Activated CD8-positive, alpha-beta memory T cell treated with anti-CD3 and anti-CD28 coated beads, Interleukin-2, amount 10 ng/mL, durations not matched to agents 7 days and 5 days (primary cell): Measurements from ENCODE around the gene MUS81. TPM values are rescaled to one million over a fixed set of nuclear protein-coding genes. Genes with fewer than 3 reads are reported as not detected.
"Not testable (repeated sequence)": the region's sequence is repeated elsewhere in the genome, so short reads cannot be mapped to it uniquely, and the experiment has no call there.

Experiments
- ATAC-seq: fragments of 150-1000 bp; cut with Tn5 transposase; one replicate; pipeline ENCODE4 v1.10.0; 2021; ENCODE audit warnings: moderate library complexity
- CTCF ChIA-PET: fragments of 350-600 bp; sonication (Branson Sonifier 250); formaldehyde crosslinking; loops from one replicate; lab custom pipeline; 2021; ENCODE audit warnings: antibody characterized with exemption; lab: Charles Lee
- DNase-seq: peaks from one replicate; pipeline ENCODE4 v3.0.0-alpha.2; 2020
- H3K27ac Mint-ChIP-seq: one replicate; pipeline ENCODE4 v1.8.0; 2021; ENCODE audit warnings: mild to moderate bottlenecking, mixed read lengths
- H3K27me3 Mint-ChIP-seq: one replicate; pipeline ENCODE4 v1.8.0; 2021; ENCODE audit warnings: mixed read lengths
- H3K36me3 Mint-ChIP-seq: one replicate; pipeline ENCODE4 v1.8.0; 2021; ENCODE audit warnings: mild to moderate bottlenecking, mixed read lengths
- H3K4me1 Mint-ChIP-seq: one replicate; pipeline ENCODE4 v1.8.0; 2021; ENCODE audit warnings: mixed read lengths
- H3K4me3 Mint-ChIP-seq: one replicate; pipeline ENCODE4 v1.8.0; 2021; ENCODE audit warnings: mild to moderate bottlenecking, moderate library complexity, mixed read lengths
- H3K9me3 Mint-ChIP-seq: one replicate; pipeline ENCODE4 v1.8.0; 2022; ENCODE audit warnings: low read depth, mixed read lengths
- total RNA-seq, 2 experiments: library from RNA; stranded (reverse); gene quantifications; one replicate each; pipeline ENCODE4 v1.2.3, GENCODE V29; 2021

MUS81 gene
- total RNA-seq, 2 experiments from 2014 or later: 106 to 125 TPM

- H3K4me1 Mint-ChIP-seq: peaks cover 61% of the 10 kb centered on the region
- peak overlapping the region; percentile 95 for H3K27ac Mint-ChIP-seq
- CTCF ChIA-PET: interaction anchor here (1.1 to 26.4 kb wide), 12 partner anchors 11 to 234 kb away, joined by 3 to 710 read pairs (median 24); partner anchors contain the start of genes AP5B1, CFL1, CTSW and EFEMP2
- H3K4me3 Mint-ChIP-seq: peak overlapping the region; percentile 96
- no peaks in the 10 kb centered on the region for H3K9me3 Mint-ChIP-seq
- ATAC-seq: no peak
- peaks cover 14% of the 10 kb centered on the region for H3K36me3 Mint-ChIP-seq
- no peaks in the 10 kb centered on the region for H3K27me3 Mint-ChIP-seq
- no peak for DNase-seq
These were observed 26.8 kb downstream of the MUS81 start for GRCh38 chr11:65886826-65887722.

GRCh38 chr11:65887723-65888162 lies 27.5 kb downstream of the MUS81 start:
- peaks cover 63% of the 10 kb centered on the region for H3K4me1 Mint-ChIP-seq
- no peak for DNase-seq
- no peak for ATAC-seq
- peak overlapping the region; percentile 96 for H3K4me3 Mint-ChIP-seq
- H3K36me3 Mint-ChIP-seq: peaks cover 16% of the 10 kb centered on the region
- no peaks in the 10 kb centered on the region for H3K27me3 Mint-ChIP-seq
- H3K27ac Mint-ChIP-seq: peak overlapping the region; percentile 95
- CTCF ChIA-PET: interaction anchor here (0.9 to 26.4 kb wide), 30 partner anchors 10 to 235 kb away, joined by 3 to 710 read pairs (median 7); partner anchors contain the start of genes AP5B1, BANF1, CFL1 and CTSW
- no peaks in the 10 kb centered on the region for H3K9me3 Mint-ChIP-seq

- Mint-ChIP-seq H3K27ac (peak within 1 kb of the TSS; percentile 95), H3K27me3 (no peaks in the 10 kb centered on the region), H3K9me3 (no peaks in the 10 kb centered on the region), H3K4me3 (peak within 1 kb of the TSS; percentile 96), H3K4me1 (peaks cover 68% of the 10 kb centered on the region), H3K36me3 (peaks cover 16% of the 10 kb centered on the region)
- DNase-seq (peak; percentile 98), ATAC-seq (peak; percentile 63)
- CTCF ChIA-PET: interaction anchor here (0.6 to 26.4 kb wide), 35 partner anchors 10 to 236 kb away, joined by 3 to 710 read pairs (median 6); partner anchors contain the start of genes AP5B1, BANF1, CFL1 and CTSW
These were observed 28.1 kb downstream of the MUS81 start, which contains the start of gene FIBP for GRCh38 chr11:65888163-65888814. FIBP (minus strand) TSS chr11:65888471; CDS start chr11:65888418, 53 bp downstream.

- Mint-ChIP-seq H3K4me3 (peak within 1 kb of the TSS; percentile 96), H3K36me3 (peaks cover 7% of the 10 kb centered on the region)
- CTCF ChIA-PET: interaction anchor here (0.9 to 26.4 kb wide), 25 partner anchors 7 to 1031 kb away, joined by 3 to 710 read pairs (median 7); partner anchors contain the start of genes AP5B1, BANF1, CFL1 and CTSW
These were observed 30.3 kb downstream of the MUS81 start, which contains the start of gene CCDC85B for GRCh38 chr11:65890324-65891218. CCDC85B (plus strand) TSS chr11:65890673; CDS start chr11:65890784, 111 bp downstream.

GRCh38 chr11:65891219-65892136 lies 31.2 kb downstream of the MUS81 start:
- Mint-ChIP-seq H3K4me1 (peaks cover 69% of the 10 kb centered on the region), H3K36me3 (peaks cover 5% of the 10 kb centered on the region)
- peak; percentile 67 for DNase-seq

More at GRCh38 chr11:65890324-65891218, 30.3 kb downstream of the MUS81 start, which contains the start of gene CCDC85B:
- Mint-ChIP-seq H3K27me3 (no peaks in the 10 kb centered on the region), H3K9me3 (no peaks in the 10 kb centered on the region), H3K4me1 (peaks cover 64% of the 10 kb centered on the region), H3K27ac (peak within 1 kb of the TSS; percentile 95)
- ATAC-seq: peak; percentile 73
- peak; percentile 99 for DNase-seq

GRCh38 chr11:65892137-65892540 lies 31.9 kb downstream of the MUS81 start:
- CTCF ChIA-PET: interaction anchor here (0.7 to 26.4 kb wide), 10 partner anchors 4 to 96 kb away, joined by 3 to 710 read pairs (median 9); partner anchors contain the start of genes CCDC85B, CFL1, CTSW and EFEMP2
- not testable (repeated sequence) for H3K36me3 Mint-ChIP-seq, ATAC-seq, H3K9me3 Mint-ChIP-seq, H3K27me3 Mint-ChIP-seq
- Mint-ChIP-seq H3K27ac (peak overlapping the region; percentile 81), H3K4me1 (peaks cover 69% of the 10 kb centered on the region), H3K4me3 (peak overlapping the region; percentile 96)
- peak; percentile 67 for DNase-seq

More at GRCh38 chr11:65891219-65892136, 31.2 kb downstream of the MUS81 start:
- Mint-ChIP-seq H3K27ac (peak overlapping the region; percentile 81), H3K4me3 (peak overlapping the region; percentile 96), H3K9me3 (no peaks in the 10 kb centered on the region), H3K27me3 (no peaks in the 10 kb centered on the region)
- no peak for ATAC-seq
- CTCF ChIA-PET: interaction anchor here (0.7 to 26.4 kb wide), 24 partner anchors 4 to 276 kb away, joined by 3 to 710 read pairs (median 6); partner anchors contain the start of genes AP5B1, BANF1, CCDC85B and CFL1

- DNase-seq (peak; percentile 45), ATAC-seq (no peak)
These were observed 32.6 kb downstream of the MUS81 start for GRCh38 chr11:65892661-65893317.

GRCh38 chr11:65894034-65894591 lies 33.9 kb downstream of the MUS81 start:
- CTCF ChIA-PET: interaction anchor here (0.6 to 26.4 kb wide), 10 partner anchors 6 to 399 kb away, joined by 3 to 710 read pairs (median 4); partner anchors contain the start of genes C11orf68, CCDC85B, CFL1 and CTSW
- H3K9me3 Mint-ChIP-seq: no peaks in the 10 kb centered on the region
- DNase-seq (peak; percentile 77), ATAC-seq (peak; percentile 14)
- H3K27ac Mint-ChIP-seq: peak overlapping the region; percentile 81
- no peaks in the 10 kb centered on the region for H3K27me3 Mint-ChIP-seq
- peaks cover 64% of the 10 kb centered on the region for H3K4me1 Mint-ChIP-seq
- peak overlapping the region; percentile 96 for H3K4me3 Mint-ChIP-seq
- H3K36me3 Mint-ChIP-seq: peaks cover 5% of the 10 kb centered on the region

More at GRCh38 chr11:65892661-65893317, 32.6 kb downstream of the MUS81 start:
- Mint-ChIP-seq H3K27me3 (no peaks in the 10 kb centered on the region), H3K27ac (peak overlapping the region; percentile 81), H3K9me3 (no peaks in the 10 kb centered on the region), H3K4me1 (peaks cover 69% of the 10 kb centered on the region), H3K4me3 (peak overlapping the region; percentile 96), H3K36me3 (peaks cover 5% of the 10 kb centered on the region)
- CTCF ChIA-PET: interaction anchor here (0.7 to 26.4 kb wide), 13 partner anchors 5 to 96 kb away, joined by 3 to 710 read pairs (median 4); partner anchors contain the start of genes C11orf68, CCDC85B, CFL1 and CTSW

- H3K4me1 Mint-ChIP-seq: peaks cover 55% of the 10 kb centered on the region
- DNase-seq: no peak
- peaks cover 5% of the 10 kb centered on the region for H3K36me3 Mint-ChIP-seq
- no peak for ATAC-seq
- H3K4me3 Mint-ChIP-seq: no peak overlapping the region
- no peaks in the 10 kb centered on the region for H3K27me3 Mint-ChIP-seq
- CTCF ChIA-PET: interaction anchor here (1.6 to 26.4 kb wide), 4 partner anchors 8 to 33 kb away, joined by 3 to 710 read pairs (median 101); partner anchors contain the start of genes CCDC85B, CFL1, CTSW and EFEMP2
- H3K27ac Mint-ChIP-seq: peak overlapping the region; percentile 72
- no peaks in the 10 kb centered on the region for H3K9me3 Mint-ChIP-seq
These were observed 35.3 kb downstream of the MUS81 start for GRCh38 chr11:65895482-65895981.
